K562 (cell line): ENCODE data around the gene KIAA0513. TPM values are rescaled to one million over a fixed set of nuclear protein-coding genes. Genes with fewer than 3 reads are reported as not detected.

Experiments used
- ATF3 ChIP-seq, 2 experiments: fragments of 450-650 bp in 1 of 2; sonication (generic) in 1 of 2; formaldehyde crosslinking in 1 of 2; IDR thresholded peaks in 1 of 2; conservative IDR thresholded peaks in 1 of 2; 2 replicates each; pipeline versions ENCODE4 v1.6.1 to v1.8.1; 2016 to 2023; ENCODE audit warnings: mild to moderate bottlenecking in 2 of 2, moderate library complexity in 2 of 2, inconsistent platforms in 1 of 2, missing genetic modification reagents in 1 of 2
- CBFB ChIP-seq: sonication (generic); formaldehyde crosslinking; IDR thresholded peaks from 2 replicates; pipeline ENCODE4 v1.4.0; 2020; ENCODE audit warnings: mild to moderate bottlenecking, missing genetic modification reagents
- COPS2 ChIP-seq: fragments of 450-650 bp; conservative IDR thresholded peaks from 2 replicates; pipeline ENCODE4 v1.6.1; 2016; ENCODE audit warnings: mild to moderate bottlenecking, moderate library complexity
- ESRRA ChIP-seq: fragments of 450-650 bp; IDR thresholded peaks from 2 replicates; pipeline ENCODE4 v1.6.1; 2014; ENCODE audit warnings: low read depth, mild to moderate bottlenecking, moderate library complexity, borderline replicate concordance
- FOSL1 ChIP-seq: fragments of 200-800 bp; sonication (Bioruptor generic); conservative IDR thresholded peaks from 2 replicates; pipeline ENCODE4 v1.6.1; 2016; ENCODE audit warnings: missing genetic modification characterization, missing compliant biosample characterization
- GABPA ChIP-seq: fragments of 200-800 bp; sonication (Bioruptor generic); conservative IDR thresholded peaks from 2 replicates; pipeline ENCODE4 v1.6.1; 2016; ENCODE audit warnings: low read depth, missing genetic modification characterization, missing compliant biosample characterization
- GTF2A2 ChIP-seq: IDR thresholded peaks from 2 replicates; pipeline ENCODE4 v1.6.1; 2016; ENCODE audit warnings: mild to moderate bottlenecking, missing genetic modification characterization, missing compliant biosample characterization
- HDAC2 ChIP-seq: fragments of 450-650 bp; IDR thresholded peaks from 2 replicates; pipeline ENCODE4 v1.6.1; 2016; ENCODE audit warnings: mild to moderate bottlenecking
- MAFK ChIP-seq: IDR thresholded peaks from 2 replicates; pipeline ENCODE4 v1.6.1; 2011; ENCODE audit warnings: low read length, improper control_type of control experiment
- NFE2 ChIP-seq: IDR thresholded peaks from 2 replicates; pipeline ENCODE4 v1.6.1; 2014; ENCODE audit warnings: antibody characterized with exemption, low read depth
- NR2C2 ChIP-seq, 2 experiments: fragments of 200-800 bp in 1 of 2; sonication (Bioruptor generic) in 1 of 2; sonication (generic) in 1 of 2; formaldehyde crosslinking in 1 of 2; IDR thresholded peaks; 2 replicates each; pipeline versions ENCODE4 v1.6.1 to v1.8.0; 2016 to 2022; ENCODE audit warnings: mild to moderate bottlenecking in 1 of 2, missing compliant biosample characterization in 1 of 2, missing genetic modification characterization in 1 of 2, missing genetic modification reagents in 1 of 2
- SMARCE1 ChIP-seq: fragments of 450-650 bp; IDR thresholded peaks from 2 replicates; pipeline ENCODE4 v1.7.1; 2016; ENCODE audit warnings: mild to moderate bottlenecking
- TFE3 ChIP-seq: fragments of 450-650 bp; formaldehyde crosslinking; IDR thresholded peaks from 2 replicates; pipeline ENCODE4 v1.4.0; 2020; ENCODE audit warnings: mild to moderate bottlenecking, mixed read lengths
- TRIM28 ChIP-seq: fragments of 450-650 bp; IDR thresholded peaks from 2 replicates; pipeline ENCODE4 v1.6.1; 2017
- UBTF ChIP-seq, 2 experiments: IDR thresholded peaks; 2 replicates each; pipeline ENCODE4 v1.6.1; 2012; ENCODE audit warnings: improper control_type of control experiment in 2 of 2, low read depth in 2 of 2, low read length in 2 of 2, borderline replicate concordance in 1 of 2
- ZNF436 ChIP-seq: fragments of 250-450, 450-650 bp; sonication (Bioruptor Pico); formaldehyde crosslinking; IDR thresholded peaks from 2 replicates; pipeline ENCODE4 v1.7.0; 2020; ENCODE audit warnings: mild to moderate bottlenecking
- ZNF699 ChIP-seq: fragments of 250-450 bp; sonication (Bioruptor Pico); IDR thresholded peaks from 2 replicates; pipeline ENCODE4 v1.8.0; 2021; ENCODE audit warnings: mild to moderate bottlenecking, moderate library complexity; ENCODE audit not compliant: insufficient replicate concordance
- ZNF764 ChIP-seq: fragments of 250-450 bp; sonication (Bioruptor Pico); IDR thresholded peaks from 2 replicates; pipeline ENCODE4 v1.4.0; 2020; ENCODE audit warnings: low read depth, mild to moderate bottlenecking, moderate library complexity
- polyA plus RNA-seq, 8 experiments: library from polyadenylated mRNA; depleted of rRNA in 4 of 8; stranded (reverse) in 5 of 8; unstranded in 3 of 8; fragments of >200 nt; fragmentation: Nextera tagmentation in 2 of 8; fragmentation: Illumina TruSeq in 1 of 8; extraction: Ambion mirVana in 2 of 8; extraction: Trizol in 1 of 8; gene quantifications; 2 replicates each; pipeline versions ENCODE4 v1.2.1 to v1.2.3, GENCODE V29; 2011 to 2014; ENCODE audit warnings: inconsistent platforms in 1 of 8, missing spikeins in 1 of 8
- total RNA-seq, 7 experiments: library from RNA; depleted of rRNA in 6 of 7; stranded (reverse); fragments of >200 nt in 6 of 7; fragmentation: Illumina TruSeq in 2 of 7; extraction: Trizol in 2 of 7; gene quantifications; 2 replicates each; pipeline versions ENCODE4 v1.2.1 to v1.2.3, GENCODE V29; 2011 to 2021; ENCODE audit warnings: low replicate concordance in 1 of 7

Gene KIAA0513
- total and polyA plus RNA-seq, 9 of the 15 experiments (the other 6 are each of a cell fraction or from before 2014, with no cell fraction given): 0.18 to 13.7 (median 10.2) TPM

GRCh38 chr16:85046931-85047866 lies 19.6 kb downstream of the KIAA0513 start (continued):
- TF ChIP-seq TFE3 (CRISPR knock-in tag): peak; percentile 49; the same call in 1 of the 2 replicates
- TF ChIP-seq ZNF764 (CRISPR knock-in tag): no peak
- TF ChIP-seq HDAC2: peak; percentile 94; the same call in 1 of the 2 replicates
- TF ChIP-seq ZNF436 (CRISPR knock-in tag): no peak
- 0 out of 2 replicates have a peak, but pooled peaks have one; percentile 56 for TF ChIP-seq GTF2A2 (tag)
- peak; percentile 32; the same call in 1 of the 2 replicates for TF ChIP-seq MAFK
- TF ChIP-seq SMARCE1: peak; percentile 91
- TF ChIP-seq CBFB (CRISPR knock-in tag): peak; percentile 16; the same call in 1 of the 2 replicates
- peak; percentile 63 for TF ChIP-seq FOSL1 (tag)
- TF ChIP-seq TRIM28: peak; percentile 71; the same call in 1 of the 2 replicates
- TF ChIP-seq NR2C2 (CRISPR knock-in tag; IDR thresholded peaks at IDR 0.05): no peak
- TF ChIP-seq NR2C2 (tag; IDR thresholded peaks at IDR 0.05): peak; percentile 68
- TF ChIP-seq ATF3 (IDR thresholded peaks at IDR 0.05): no peak
- TF ChIP-seq ATF3 (CRISPR knock-in tag; conservative IDR thresholded peaks at IDR 0.05): 0 out of 2 replicates have a peak, but pooled peaks have one; percentile 10
- TF ChIP-seq ESRRA: peak; percentile 78
- no peak for TF ChIP-seq COPS2
- no peak for TF ChIP-seq ZNF699 (CRISPR knock-in tag)
- TF ChIP-seq UBTF (IDR thresholded peaks at IDR 0.05; ENCODE audit: borderline replicate concordance in 1 of 2, low read depth in 2 of 2, low read length in 2 of 2): peak; percentile 44 to 87; a peak in 3 of 4 replicates
- TF ChIP-seq GABPA (tag): peak; percentile 83
- peak; percentile 75 for TF ChIP-seq NFE2
